Measurements from ENCODE around the gene LYSMD3. TPM values are rescaled to one million over a fixed set of nuclear protein-coding genes. Genes with fewer than 3 reads are reported as not detected.

LYSMD3 gene
- total RNA-seq, 2 donors from 2014 or later = 11.8 to 18.0 TPM

DNA sequence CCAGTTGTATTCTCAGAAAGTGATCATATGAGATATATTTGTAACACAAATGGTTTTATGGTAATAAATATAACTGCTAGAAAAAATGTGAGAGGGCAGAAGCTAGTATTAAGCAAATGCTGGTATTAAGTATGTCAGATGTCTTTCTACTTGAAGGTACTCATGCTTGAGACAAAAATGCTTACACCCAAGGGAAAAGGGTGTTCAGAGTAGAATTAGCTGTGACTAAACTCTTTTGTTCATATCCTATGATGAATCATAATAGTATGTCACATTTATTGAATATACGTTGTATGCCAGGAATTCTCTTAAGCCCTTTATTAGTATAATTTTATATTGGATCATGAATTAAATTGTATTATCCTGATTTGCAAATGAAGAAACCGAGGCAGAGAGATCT lies 31.4 kb upstream of the LYSMD3 start:
- H3K27me3 ChIP-seq (replicated peaks; ENCODE audit: insufficient read depth) = no peaks in the 10 kb centered on the region
- H3K4me1 ChIP-seq (replicated peaks) = no peaks in the 10 kb centered on the region
- no peaks in the 10 kb centered on the region for H3K36me3 ChIP-seq
- WGBS = 85% methylated on average over 2 of the region's 2 CpGs
- no peak for DNase-seq (ENCODE audit: low spot score)
- TF ChIP-seq POLR2AphosphoS5 (IDR thresholded peaks at IDR 0.05) (no peak), CTCF (IDR thresholded peaks at IDR 0.05) (no peak), POLR2A (IDR thresholded peaks at IDR 0.05) (no peak)
- H3K27ac ChIP-seq = no peak overlapping the region
- no peaks in the 10 kb centered on the region for H3K9me3 ChIP-seq
- intact Hi-C loops (cut with DNase I) = no loop called here
- H3K4me3 ChIP-seq = no peak overlapping the region

DNA sequence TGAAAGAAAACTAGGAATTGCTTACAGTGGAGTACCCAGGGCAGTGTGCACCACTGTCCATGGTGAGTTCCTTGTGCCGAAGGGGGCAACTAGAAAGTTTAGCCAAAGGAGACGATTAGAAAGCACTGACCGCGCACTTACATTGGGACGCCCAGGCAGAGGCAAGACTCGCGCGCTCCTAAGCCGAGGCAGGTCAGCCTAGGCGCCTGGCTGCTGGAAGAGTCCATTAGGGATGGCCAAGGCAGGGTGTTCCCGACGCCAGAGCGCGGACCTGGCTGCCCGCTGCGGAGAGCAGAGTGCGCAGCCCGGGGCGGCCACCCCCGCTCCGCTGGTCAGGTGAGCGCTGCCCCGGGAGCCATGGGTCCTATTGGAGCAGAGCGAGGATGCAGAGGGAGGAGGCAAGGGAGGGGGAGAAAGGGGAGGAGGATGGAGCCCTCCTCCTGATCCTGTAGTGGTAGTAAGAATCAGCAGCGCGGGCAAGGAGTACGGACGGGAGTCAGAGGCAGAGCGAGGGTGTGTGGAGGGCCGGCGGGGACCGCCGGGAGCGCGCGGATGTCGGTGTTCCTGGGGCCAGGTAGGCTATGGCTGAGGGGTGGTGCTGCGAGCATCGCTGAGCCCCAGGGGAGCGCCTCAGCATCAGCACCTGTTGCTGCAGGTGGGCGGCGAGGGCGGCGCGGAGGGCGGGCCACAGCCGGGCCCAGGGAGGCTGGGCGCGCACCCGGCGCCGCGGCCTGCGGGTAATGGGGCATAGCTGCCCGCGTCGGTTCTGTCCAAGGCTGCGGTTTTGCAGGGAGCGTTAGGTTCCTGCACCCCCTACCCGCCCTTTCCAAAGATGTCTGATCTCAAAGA lies 29.2 kb upstream of the LYSMD3 start, which contains the start of gene ADGRV1:
TSS of gene ADGRV1 (plus strand) at position 454 of the 849 bp plus-strand sequence. CDS start at position 553, 99 bp downstream.
- TF ChIP-seq POLR2A (IDR thresholded peaks at IDR 0.05) (no peak), POLR2AphosphoS5 (IDR thresholded peaks at IDR 0.05) (peak; percentile 67)
- WGBS = 1% methylated on average over 59 of the region's 60 CpGs
- Histone ChIP-seq H3K9me3 (no peaks in the 10 kb centered on the region), H3K27ac (peak within 1 kb of the TSS in 1 of 2 donors; percentile 12), H3K27me3 (replicated peaks; ENCODE audit: insufficient read depth) (no peaks in the 10 kb centered on the region), H3K4me1 (replicated peaks) (no peaks in the 10 kb centered on the region), H3K4me3 (peak within 1 kb of the TSS; percentile 32 to 45), H3K36me3 (no peaks in the 10 kb centered on the region)
- intact Hi-C loops (cut with DNase I) = no loop called here
- peak; percentile 73 for DNase-seq (ENCODE audit: low spot score)

DNA sequence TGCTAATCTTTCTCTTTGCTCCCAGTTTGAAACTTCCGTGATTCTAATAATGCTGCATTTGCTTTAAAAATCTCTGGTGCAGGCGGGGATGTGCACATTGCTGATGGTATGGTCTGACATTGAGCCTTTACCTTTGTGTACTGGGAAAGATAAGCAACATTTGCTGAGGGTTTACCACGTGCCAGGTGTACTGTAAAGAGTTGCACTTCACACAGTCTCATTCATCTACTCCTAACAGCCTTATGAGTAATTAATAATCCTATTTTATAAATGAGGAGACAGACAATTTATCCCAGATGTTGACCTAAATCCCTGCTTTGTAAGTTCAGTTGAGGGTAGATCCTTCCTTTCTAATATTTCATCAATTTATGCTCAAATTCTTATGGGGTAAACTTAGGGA lies 28.5 kb upstream of the LYSMD3 start:
- WGBS = 19% methylated on average over 3 of the region's 3 CpGs
- H3K36me3 ChIP-seq = no peaks in the 10 kb centered on the region
- TF ChIP-seq POLR2AphosphoS5 (IDR thresholded peaks at IDR 0.05) (no peak), CTCF (IDR thresholded peaks at IDR 0.05) (no peak), POLR2A (IDR thresholded peaks at IDR 0.05) (no peak)
- no peak overlapping the region for H3K27ac ChIP-seq
- H3K4me1 ChIP-seq (replicated peaks) = no peaks in the 10 kb centered on the region
- intact Hi-C loops (cut with DNase I) = no loop called here
- no peaks in the 10 kb centered on the region for H3K9me3 ChIP-seq
- H3K4me3 ChIP-seq = peak overlapping the region; percentile 32 to 45
- DNase-seq (ENCODE audit: low spot score) = no peak
- no peaks in the 10 kb centered on the region for H3K27me3 ChIP-seq (replicated peaks; ENCODE audit: insufficient read depth)

DNA sequence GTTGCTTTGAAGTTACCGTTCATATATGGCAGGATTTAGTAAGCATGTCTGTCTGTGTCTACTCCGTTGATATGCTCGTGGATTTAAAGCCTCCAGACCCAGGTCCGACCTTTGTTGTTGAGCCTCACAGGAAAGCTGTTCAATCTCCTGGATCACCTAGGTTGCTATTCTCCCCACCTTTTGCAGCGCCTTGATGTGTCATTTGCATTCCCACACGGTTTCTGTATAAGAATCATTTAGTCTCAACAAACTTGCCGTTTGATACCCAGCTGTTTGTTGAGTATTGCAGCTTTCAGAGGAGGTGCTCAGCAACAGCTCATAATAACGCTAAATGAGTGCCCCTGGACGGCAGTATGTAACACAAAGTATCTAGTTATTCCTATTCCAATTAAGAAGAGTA lies 28.0 kb upstream of the LYSMD3 start:
- no peak overlapping the region for H3K27ac ChIP-seq
- H3K4me3 ChIP-seq = no peak overlapping the region
- no peaks in the 10 kb centered on the region for H3K36me3 ChIP-seq
- 29% methylated on average over 9 of the region's 9 CpGs for WGBS
- no peaks in the 10 kb centered on the region for H3K4me1 ChIP-seq (replicated peaks)
- intact Hi-C loops (cut with DNase I) = no loop called here
- TF ChIP-seq CTCF (IDR thresholded peaks at IDR 0.05) (no peak), POLR2AphosphoS5 (IDR thresholded peaks at IDR 0.05) (no peak), POLR2A (IDR thresholded peaks at IDR 0.05) (no peak)
- no peak for DNase-seq (ENCODE audit: low spot score)
- H3K9me3 ChIP-seq = no peaks in the 10 kb centered on the region
- H3K27me3 ChIP-seq (replicated peaks; ENCODE audit: insufficient read depth) = no peaks in the 10 kb centered on the region

- Histone ChIP-seq H3K36me3 (no peaks in the 10 kb centered on the region), H3K4me3 (no peak overlapping the region), H3K27me3 (replicated peaks; ENCODE audit: insufficient read depth) (no peaks in the 10 kb centered on the region), H3K27ac (no peak overlapping the region), H3K4me1 (replicated peaks) (no peaks in the 10 kb centered on the region), H3K9me3 (no peaks in the 10 kb centered on the region)
- no peak for TF ChIP-seq CTCF (IDR thresholded peaks at IDR 0.05)
- TF ChIP-seq POLR2AphosphoS5 (IDR thresholded peaks at IDR 0.05) = no peak
- no peak for TF ChIP-seq POLR2A (IDR thresholded peaks at IDR 0.05)
- intact Hi-C loops (cut with DNase I) = no loop called here
- DNase-seq (ENCODE audit: low spot score) = no peak
These were observed 26.3 kb upstream of the LYSMD3 start for GRCh38 chr5:90555666-90556065.

All from prostate gland (tissue), 2 donors.